T-helper 1 cell treated with Interleukin-12 subunit alpha and Interleukin-12 subunit beta and Interleukin-4 antibody, amounts not matched to agents 30 ng/mL and 1 ng/mL, for 36 hours (primary cell): ENCODE measurements around the gene NEK11. TPM values are rescaled to one million over a fixed set of nuclear protein-coding genes. Genes with fewer than 3 reads are reported as not detected.
"Not testable (repeated sequence)": the region's sequence is repeated elsewhere in the genome, so short reads cannot be mapped to it uniquely, and the experiment has no call there.

Experiments used
- intact Hi-C: fragments of 100-400 bp; cut with micrococcal nuclease; formaldehyde crosslinking; loops from one replicate; pipeline ENCODE4 v1.15.1; 2024
- total RNA-seq: library from RNA; stranded (reverse); gene quantifications from 2 replicates; pipeline ENCODE4 v1.2.3, GENCODE V29; 2022

Gene NEK11
- total RNA-seq, 1 donor from 2014 or later = 1.9 TPM

DNA sequence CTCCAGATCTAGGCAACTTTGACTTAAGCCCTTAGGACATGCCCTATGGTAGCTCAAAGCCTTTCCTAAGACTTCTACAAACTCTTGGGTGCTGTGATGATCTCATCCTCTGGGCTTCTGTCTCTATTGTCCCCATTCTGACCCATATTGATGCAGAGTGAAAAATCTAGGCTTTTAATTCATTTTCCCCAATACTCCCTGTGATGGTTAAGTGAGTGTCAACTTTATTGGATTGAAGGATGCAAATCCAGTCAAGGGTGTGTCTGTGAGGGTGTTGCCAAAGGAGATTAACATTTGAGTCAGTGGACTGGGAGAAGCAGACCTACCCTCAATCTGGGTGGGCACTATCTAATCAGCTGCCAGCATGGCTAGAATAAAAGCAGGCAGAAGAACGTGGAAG is 257.6 kb downstream of the NEK11 start:
- intact Hi-C loops = no loop called here

GRCh38 chr3:131285456-131285855 is 258.8 kb downstream of the NEK11 start:
- intact Hi-C loops = no loop called here

DNA sequence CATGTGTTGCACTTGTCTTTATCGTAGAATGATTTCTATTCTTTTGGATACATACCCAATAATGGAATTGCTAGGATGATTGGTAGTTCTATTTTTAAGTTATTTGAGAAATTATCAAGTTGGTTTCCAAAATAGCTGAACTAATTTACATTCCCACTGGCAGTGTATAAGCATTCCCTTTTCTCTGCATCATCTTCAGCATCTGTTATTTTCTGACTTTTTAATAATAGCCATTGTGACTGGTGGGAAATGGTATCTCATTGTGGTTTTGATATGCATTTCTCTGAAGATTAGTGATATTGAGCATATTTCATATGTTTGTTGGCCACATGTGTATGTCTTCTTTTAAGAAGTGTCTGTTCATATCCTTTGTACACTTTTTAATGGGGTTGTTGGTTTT is 273.2 kb downstream of the NEK11 start:
- intact Hi-C loops = no loop called here

- intact Hi-C loops = no loop called here
Measured at GRCh38 chr3:131303848-131304247, 277.2 kb downstream of the NEK11 start.

DNA sequence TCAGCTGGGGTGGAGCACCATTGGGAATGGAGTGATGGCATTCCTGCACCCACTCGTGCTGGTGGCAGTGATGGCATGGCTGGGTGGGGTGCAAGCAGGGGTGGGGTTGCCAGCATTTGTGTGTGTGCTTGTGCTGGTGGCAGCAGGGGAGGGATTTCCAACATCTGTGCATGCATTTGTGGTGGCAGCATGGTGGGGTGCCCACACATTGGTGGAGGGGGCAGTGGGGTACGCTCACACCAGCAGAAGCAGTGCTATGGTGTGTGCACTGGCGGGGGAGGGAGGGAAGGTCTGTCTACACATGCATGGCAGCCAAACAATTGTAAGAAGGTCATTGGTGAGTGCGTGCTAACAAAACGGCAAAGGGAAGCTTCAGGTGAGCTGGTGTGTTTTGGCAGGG is 278.2 kb downstream of the NEK11 start:
- intact Hi-C loops = no loop called here

DNA sequence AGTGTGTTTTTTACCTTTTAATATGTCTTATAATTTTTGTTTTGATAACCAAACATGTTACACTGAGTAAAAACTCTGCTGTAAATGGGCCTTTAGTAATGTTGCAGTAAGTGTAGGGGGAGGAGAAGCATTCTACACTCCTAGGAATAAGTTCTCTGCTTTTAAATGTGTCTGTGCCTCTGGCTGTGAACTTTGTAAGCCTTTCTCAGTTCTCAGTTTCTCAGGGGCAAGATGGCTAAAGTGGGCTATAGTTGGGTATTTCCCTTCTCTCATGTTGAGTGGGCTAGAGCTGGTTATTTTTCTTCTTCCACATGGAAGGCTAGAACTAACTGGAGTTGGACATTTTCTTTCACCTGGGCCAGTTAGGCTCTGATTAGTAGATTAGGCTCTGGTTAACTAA is 279.6 kb downstream of the NEK11 start:
- intact Hi-C loops = no loop called here

GRCh38 chr3:131314318-131314717 is 287.6 kb downstream of the NEK11 start:
- intact Hi-C loops = no loop called here

DNA sequence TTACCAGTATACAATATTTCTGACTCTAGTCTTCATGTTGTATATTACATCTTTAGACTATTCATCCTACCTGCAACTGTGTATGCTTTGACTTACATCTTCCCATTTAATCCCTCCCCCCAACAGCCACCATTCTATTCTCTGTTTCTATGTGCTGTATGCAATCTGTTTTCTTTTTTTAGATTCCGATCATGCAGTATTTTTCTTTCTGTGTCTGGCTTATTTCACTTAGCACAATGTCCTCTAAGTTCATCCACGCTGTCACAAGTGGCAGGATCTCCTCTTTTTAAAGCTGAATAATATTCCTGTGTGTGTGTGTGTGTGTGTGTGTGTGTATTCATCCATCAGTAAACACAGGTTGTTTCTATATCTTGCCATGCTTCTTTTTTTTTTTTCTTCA is 288.5 kb downstream of the NEK11 start:
- intact Hi-C loops = no loop called here

GRCh38 chr3:131317667-131318066 is 291.0 kb downstream of the NEK11 start:
- intact Hi-C loops = no loop called here

GRCh38 chr3:131323014-131323413 is 296.3 kb downstream of the NEK11 start:
- intact Hi-C loops = no loop called here

DNA sequence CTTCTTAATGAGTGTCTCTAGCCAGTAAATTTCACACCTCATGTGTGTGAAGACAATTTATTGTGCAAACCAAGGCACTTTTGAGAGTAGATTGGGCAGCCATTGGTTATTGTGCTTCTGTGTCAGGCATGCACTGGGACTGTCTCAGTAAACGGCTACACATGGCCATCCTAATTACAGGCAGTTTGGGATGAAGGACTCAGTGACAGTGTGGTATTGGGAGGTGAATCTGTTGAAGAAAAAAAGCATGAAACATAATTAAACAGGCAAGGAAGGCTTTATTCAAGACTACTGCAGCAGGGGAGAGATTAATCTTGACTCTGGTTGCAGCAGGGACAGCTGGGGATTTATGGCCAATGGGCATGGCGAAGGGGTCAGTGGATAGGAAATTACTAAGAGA is 297.1 kb downstream of the NEK11 start:
- intact Hi-C loops = no loop called here

GRCh38 chr3:131324923-131325322 is 298.2 kb downstream of the NEK11 start:
- intact Hi-C loops = no loop called here

DNA sequence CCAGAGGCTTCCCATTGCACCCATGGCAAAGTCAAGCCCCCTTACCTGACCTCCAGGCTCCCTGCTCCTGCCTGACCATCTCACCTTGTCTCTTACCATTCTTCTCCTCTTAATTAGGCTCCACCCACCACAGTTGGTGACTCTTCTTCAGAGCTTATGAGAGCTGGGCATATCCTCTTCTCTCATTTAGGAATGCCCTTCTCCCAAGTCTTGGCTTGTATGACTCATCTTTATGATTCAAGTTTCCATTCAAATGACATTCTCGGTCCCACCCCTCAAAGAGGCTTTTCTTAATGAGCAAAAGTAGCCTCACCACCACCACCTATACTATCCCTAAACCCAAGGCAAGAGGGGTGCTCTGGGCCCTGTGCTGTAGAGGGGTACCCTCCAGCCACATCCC is 299.6 kb downstream of the NEK11 start:
- intact Hi-C loops = no loop called here

DNA sequence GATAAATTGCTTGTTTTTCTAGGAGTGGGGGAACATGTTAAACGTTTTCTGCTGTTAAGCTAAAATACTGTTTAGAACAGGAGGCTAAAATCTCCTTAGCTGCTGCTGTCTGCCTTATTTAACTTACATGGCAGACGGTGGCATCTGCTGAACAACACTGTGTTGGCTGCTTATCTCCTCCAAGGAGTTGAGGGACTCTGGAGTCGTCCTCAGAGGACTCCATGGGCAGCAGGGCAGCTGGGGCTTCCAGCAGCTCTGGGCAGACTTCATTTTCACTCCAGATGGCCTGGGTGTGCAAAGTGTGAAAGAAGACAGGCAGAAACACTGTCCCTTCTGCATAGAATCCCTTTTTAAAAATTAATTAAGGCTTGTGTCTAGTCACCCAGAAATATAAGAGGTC is 302.0 kb downstream of the NEK11 start:
- intact Hi-C loops = no loop called here

DNA sequence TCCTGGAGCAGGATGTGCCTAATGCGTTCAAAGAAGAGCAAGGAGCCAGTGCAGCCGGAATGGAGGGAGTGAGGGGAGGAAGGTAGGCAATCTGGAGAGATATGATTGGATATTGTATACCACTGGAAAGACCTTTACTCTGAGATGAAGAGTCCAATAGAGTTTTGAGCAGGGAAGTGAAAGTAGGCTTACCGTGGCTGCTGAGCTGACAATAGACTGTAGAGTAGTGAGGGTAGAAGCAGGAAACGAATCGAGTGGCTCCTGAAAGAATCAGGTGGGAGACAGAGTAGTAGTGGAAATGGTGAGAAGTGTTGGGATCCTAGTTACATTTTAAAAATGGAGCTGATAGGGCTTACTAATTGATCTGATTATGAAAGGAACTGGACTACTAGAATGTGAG is 303.1 kb downstream of the NEK11 start:
- intact Hi-C loops = no loop called here

- intact Hi-C loops = not testable (repeated sequence)
Measured at GRCh38 chr3:131331456-131332085, 304.9 kb downstream of the NEK11 start.

DNA sequence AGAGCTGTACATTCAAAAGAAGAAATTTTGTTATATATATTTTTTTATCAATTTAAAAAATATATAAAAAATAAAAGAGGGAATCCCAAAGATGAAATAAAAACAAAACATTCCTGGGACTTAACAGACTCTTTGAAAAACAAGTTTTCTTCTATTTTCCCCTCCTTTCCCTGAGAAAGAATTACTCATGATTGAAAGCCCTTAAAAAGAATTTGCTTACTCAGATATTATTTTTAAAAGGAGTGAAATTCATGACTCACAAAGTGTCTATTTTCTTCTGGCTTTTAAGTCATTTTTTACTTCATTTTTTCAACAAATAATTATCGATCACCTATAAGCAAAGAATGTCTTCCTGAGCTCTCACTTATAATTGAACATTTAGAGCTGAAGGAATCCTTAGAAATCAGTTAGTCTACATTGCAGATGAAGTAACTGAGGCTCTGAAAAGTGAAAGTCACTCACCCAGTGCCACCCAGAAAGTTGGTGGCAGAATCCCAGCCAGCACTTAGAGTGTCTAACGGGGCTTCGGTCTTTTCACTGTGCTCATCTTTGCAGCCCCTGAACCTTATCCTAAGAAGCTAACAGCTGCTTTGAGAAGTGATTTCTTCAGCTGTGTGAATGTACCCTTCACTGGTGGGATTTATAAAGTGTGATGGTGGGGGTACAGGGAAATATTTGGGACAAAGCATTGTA is 312.4 kb downstream of the NEK11 start:
- intact Hi-C loops = no loop called here

GRCh38 chr3:131341761-131342160 is 315.1 kb downstream of the NEK11 start:
- intact Hi-C loops = no loop called here

- intact Hi-C loops = no loop called here
Measured at GRCh38 chr3:131348911-131349310, 322.2 kb downstream of the NEK11 start.

GRCh38 chr3:131349454-131349853 is 322.8 kb downstream of the NEK11 start:
- intact Hi-C loops = no loop called here

DNA sequence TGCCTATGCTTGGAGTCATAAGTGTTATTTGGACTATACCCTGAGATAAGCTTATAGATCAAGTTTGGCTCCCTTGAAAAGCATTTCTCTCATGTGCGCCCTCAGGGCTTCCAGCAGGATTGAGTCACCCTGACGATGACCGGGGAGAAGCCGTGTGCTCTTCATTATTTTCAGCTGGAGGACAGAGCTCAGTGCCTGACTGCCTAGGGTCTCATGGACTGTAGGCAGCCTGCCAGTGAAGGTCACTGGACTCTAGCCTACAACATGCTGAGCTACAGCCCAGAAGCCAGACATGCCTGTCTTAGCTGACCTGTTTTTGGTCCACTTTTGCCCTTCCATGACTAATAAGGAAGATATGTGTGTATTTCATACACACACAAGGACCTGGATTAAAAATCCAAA is 323.3 kb downstream of the NEK11 start:
- intact Hi-C loops = no loop called here

DNA sequence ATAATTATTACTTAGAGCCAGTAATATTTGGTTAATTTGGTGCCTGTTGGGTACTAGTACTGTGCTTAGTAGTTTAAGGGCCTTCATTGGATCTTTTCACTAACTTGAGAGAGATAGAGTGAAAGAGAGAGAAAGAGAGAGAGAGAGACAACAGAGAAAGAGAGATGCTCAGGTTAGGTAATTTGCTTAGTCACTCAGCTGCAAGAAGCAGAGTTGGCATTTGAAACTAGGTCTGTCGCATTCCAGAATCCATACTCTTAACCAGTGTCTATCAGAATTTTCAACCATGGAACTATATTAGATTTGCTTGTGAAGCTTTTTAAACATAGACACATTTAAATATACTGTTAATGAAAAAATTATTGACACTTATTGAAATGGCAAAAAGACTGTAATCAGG is 323.8 kb downstream of the NEK11 start:
- intact Hi-C loops = no loop called here
